HepG2 (cell line): Measurements from ENCODE around the gene MYH7. TPM values are rescaled to one million over a fixed set of nuclear protein-coding genes. Genes with fewer than 3 reads are reported as not detected.

Experiments
- ARNT2 ChIP-seq: sonication (generic); formaldehyde crosslinking; IDR thresholded peaks from 2 replicates; pipeline ENCODE4 v1.8.0; 2022; ENCODE audit warnings: mild to moderate bottlenecking, low read depth, missing genetic modification reagents, moderate library complexity
- CAMTA2 ChIP-seq: sonication (generic); formaldehyde crosslinking; IDR thresholded peaks from 2 replicates; pipeline ENCODE4 v1.4.0; 2020; ENCODE audit warnings: mild to moderate bottlenecking, missing genetic modification reagents, borderline replicate concordance
- FOXC1 ChIP-seq: sonication (generic); formaldehyde crosslinking; IDR thresholded peaks from 2 replicates; pipeline ENCODE4 v1.8.0; 2022; ENCODE audit warnings: mild to moderate bottlenecking, missing genetic modification reagents, borderline replicate concordance
- KDM5B ChIP-seq: sonication (generic); formaldehyde crosslinking; IDR thresholded peaks from 2 replicates; pipeline ENCODE4 v1.4.0; 2020; ENCODE audit warnings: missing genetic modification reagents, mild to moderate bottlenecking, borderline replicate concordance
- NCOA1 ChIP-seq: sonication (generic); formaldehyde crosslinking; IDR thresholded peaks from 2 replicates; pipeline ENCODE4 v1.9.0; 2021; ENCODE audit warnings: missing genetic modification reagents
- NR2F1 ChIP-seq, 2 experiments: fragments of 450-650 bp in 1 of 2; formaldehyde crosslinking in 1 of 2; IDR thresholded peaks; 2 replicates each; pipeline versions ENCODE4 v1.5.0 to v1.6.1; 2016 to 2020; ENCODE audit warnings: mild to moderate bottlenecking in 1 of 2, missing compliant biosample characterization in 1 of 2, missing genetic modification reagents in 1 of 2, moderate library complexity in 1 of 2
- PRPF4 ChIP-seq: fragments of 200-400 bp; formaldehyde crosslinking; IDR thresholded peaks from 2 replicates; pipeline ENCODE4 v1.6.1; 2016; ENCODE audit warnings: low read length, low read depth; ENCODE audit not compliant: poor library complexity, severe bottlenecking
- SAP130 ChIP-seq: IDR thresholded peaks from 2 replicates; pipeline ENCODE4 v1.6.1; 2016; ENCODE audit warnings: low read depth
- SIN3A ChIP-seq: IDR thresholded peaks from 2 replicates; pipeline ENCODE4 v1.6.1; 2011; ENCODE audit warnings: low read depth, mild to moderate bottlenecking, control low read depth, low read length, borderline replicate concordance
- SMAD1 ChIP-seq: sonication (generic); formaldehyde crosslinking; IDR thresholded peaks from 2 replicates; pipeline ENCODE4 v1.4.0; 2020; ENCODE audit warnings: missing genetic modification reagents, low read depth, mild to moderate bottlenecking, borderline replicate concordance
- TBP ChIP-seq: sonication (generic); formaldehyde crosslinking; IDR thresholded peaks from 2 replicates; pipeline ENCODE4 v1.5.0; 2020; ENCODE audit warnings: missing genetic modification reagents
- ZKSCAN5 ChIP-seq: sonication (generic); formaldehyde crosslinking; IDR thresholded peaks from 2 replicates; pipeline ENCODE4 v1.5.1; 2020; ENCODE audit warnings: mild to moderate bottlenecking, missing genetic modification reagents
- ZNF501 ChIP-seq: sonication (generic); formaldehyde crosslinking; IDR thresholded peaks from 2 replicates; pipeline ENCODE4 v1.5.1; 2020; ENCODE audit warnings: mild to moderate bottlenecking, moderate library complexity, missing genetic modification reagents
- ZNF724P ChIP-seq: sonication (generic); formaldehyde crosslinking; IDR thresholded peaks from 2 replicates; pipeline ENCODE4 v1.8.0; 2022; ENCODE audit warnings: missing genetic modification reagents, borderline replicate concordance
- ZNF768 ChIP-seq: sonication (generic); formaldehyde crosslinking; IDR thresholded peaks from 2 replicates; pipeline ENCODE4 v1.4.0; 2020; ENCODE audit warnings: missing genetic modification reagents
- ZNF776 ChIP-seq: sonication (generic); formaldehyde crosslinking; IDR thresholded peaks from 2 replicates; pipeline ENCODE4 v1.4.0; 2020; ENCODE audit warnings: mild to moderate bottlenecking, missing genetic modification reagents
- ZNF790 ChIP-seq: sonication (generic); formaldehyde crosslinking; IDR thresholded peaks from 2 replicates; pipeline ENCODE4 v1.8.0; 2022; ENCODE audit warnings: missing genetic modification reagents, mild to moderate bottlenecking, borderline replicate concordance
- polyA plus RNA-seq, 8 experiments: library from polyadenylated mRNA; depleted of rRNA in 3 of 8; stranded (reverse) in 7 of 8; unstranded in 1 of 8; fragments of >200 nt; fragmentation: Illumina TruSeq in 4 of 8; extraction: Trizol in 4 of 8; gene quantifications; 2 replicates each; pipeline versions ENCODE4 v1.2.1 to v1.2.3, GENCODE V29; 2011 to 2016; ENCODE audit warnings: low read depth in 4 of 8, missing spikeins in 1 of 8, mixed read lengths in 1 of 8; ENCODE audit not compliant: insufficient read depth in 1 of 8
- total RNA-seq, 5 experiments: library from RNA; depleted of rRNA; stranded (reverse); fragments of >200 nt; fragmentation: Illumina TruSeq; extraction: Trizol; gene quantifications; 2 replicates each; pipeline ENCODE4 v1.2.3, GENCODE V29; 2016; ENCODE audit warnings: low read depth in 1 of 5
- TF ChIP-seq, protein P1 (sequence below): sonication (generic); formaldehyde crosslinking; IDR thresholded peaks from 2 replicates; pipeline ENCODE4 v1.5.0; 2020; ENCODE audit warnings: missing genetic modification reagents
- TF ChIP-seq, protein P2 (sequence below): sonication (generic); formaldehyde crosslinking; IDR thresholded peaks from 2 replicates; pipeline ENCODE4 v1.4.0; 2020; ENCODE audit warnings: mild to moderate bottlenecking, missing genetic modification reagents, borderline replicate concordance
- TF ChIP-seq, protein P3 (sequence below): sonication (generic); formaldehyde crosslinking; IDR thresholded peaks from 2 replicates; pipeline ENCODE4 v1.5.1; 2020; ENCODE audit warnings: missing genetic modification reagents, mild to moderate bottlenecking, borderline replicate concordance

MYH7 gene
- total and polyA plus RNA-seq, 2 of the 13 experiments (the other 11 are each of a cell fraction or from before 2014, with no cell fraction given) = 0.04 TPM; not detected in 1

DNA sequence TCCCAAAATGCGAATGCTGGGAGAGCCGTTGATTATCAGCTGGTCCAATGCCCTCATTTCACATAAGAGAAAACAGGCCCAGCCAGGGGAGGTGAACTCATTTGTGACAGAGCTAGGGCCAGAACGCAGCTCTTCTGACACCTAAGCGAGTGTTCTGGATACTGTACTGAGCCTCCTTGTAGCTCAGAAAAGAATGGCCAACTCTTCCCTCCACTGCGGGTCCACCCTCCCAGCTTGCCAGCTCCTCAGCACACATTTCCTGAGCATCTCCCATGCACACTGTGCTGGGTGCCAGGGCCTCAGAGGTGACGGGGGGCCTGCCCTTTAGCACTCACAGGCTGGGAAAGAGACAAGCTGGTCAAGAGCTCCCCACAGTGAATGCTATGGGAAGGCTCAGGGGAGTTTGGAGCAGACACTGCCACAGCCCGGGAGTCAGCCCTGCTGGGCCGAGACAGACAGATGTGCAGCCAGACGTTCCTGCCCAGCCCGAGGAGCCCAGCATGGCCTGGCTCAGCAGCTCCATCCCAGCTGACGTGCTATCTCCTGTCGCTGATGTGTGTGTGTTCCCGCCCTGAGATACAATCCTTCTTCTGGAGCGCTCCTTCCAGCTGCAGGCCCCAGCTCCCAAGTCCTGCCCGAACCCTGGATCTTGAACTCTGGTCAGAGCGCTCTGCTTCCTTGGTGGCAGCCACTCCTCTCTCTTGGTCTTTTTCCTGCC lies 55.1 kb downstream of the MYH7 start (continued):
- no peak for TF ChIP-seq NR2F1 (CRISPR knock-in tag; IDR thresholded peaks at IDR 0.05)
- TF ChIP-seq ARNT2 (CRISPR knock-in tag) = peak; percentile 11; the same call in 1 of the 2 replicates
- peak; percentile 38; the same call in 1 of the 2 replicates for TF ChIP-seq ZNF768
- no peak for TF ChIP-seq ZNF790 (CRISPR knock-in tag)
- TF ChIP-seq PRPF4 = no peak
- TF ChIP-seq ZNF724P (CRISPR knock-in tag) = no peak
- TF ChIP-seq FOXC1 (CRISPR knock-in tag) = 0 out of 2 replicates have a peak, but pooled peaks have one; percentile 7
- peak; percentile 41; the same call in 1 of the 2 replicates for TF ChIP-seq KDM5B
- TF ChIP-seq, protein P1, sequence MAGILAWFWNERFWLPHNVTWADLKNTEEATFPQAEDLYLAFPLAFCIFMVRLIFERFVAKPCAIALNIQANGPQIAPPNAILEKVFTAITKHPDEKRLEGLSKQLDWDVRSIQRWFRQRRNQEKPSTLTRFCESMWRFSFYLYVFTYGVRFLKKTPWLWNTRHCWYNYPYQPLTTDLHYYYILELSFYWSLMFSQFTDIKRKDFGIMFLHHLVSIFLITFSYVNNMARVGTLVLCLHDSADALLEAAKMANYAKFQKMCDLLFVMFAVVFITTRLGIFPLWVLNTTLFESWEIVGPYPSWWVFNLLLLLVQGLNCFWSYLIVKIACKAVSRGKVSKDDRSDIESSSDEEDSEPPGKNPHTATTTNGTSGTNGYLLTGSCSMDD = 0 out of 2 replicates have a peak, but pooled peaks have one; percentile 29
- no peak for TF ChIP-seq TBP (CRISPR knock-in tag)
- TF ChIP-seq, protein P2, sequence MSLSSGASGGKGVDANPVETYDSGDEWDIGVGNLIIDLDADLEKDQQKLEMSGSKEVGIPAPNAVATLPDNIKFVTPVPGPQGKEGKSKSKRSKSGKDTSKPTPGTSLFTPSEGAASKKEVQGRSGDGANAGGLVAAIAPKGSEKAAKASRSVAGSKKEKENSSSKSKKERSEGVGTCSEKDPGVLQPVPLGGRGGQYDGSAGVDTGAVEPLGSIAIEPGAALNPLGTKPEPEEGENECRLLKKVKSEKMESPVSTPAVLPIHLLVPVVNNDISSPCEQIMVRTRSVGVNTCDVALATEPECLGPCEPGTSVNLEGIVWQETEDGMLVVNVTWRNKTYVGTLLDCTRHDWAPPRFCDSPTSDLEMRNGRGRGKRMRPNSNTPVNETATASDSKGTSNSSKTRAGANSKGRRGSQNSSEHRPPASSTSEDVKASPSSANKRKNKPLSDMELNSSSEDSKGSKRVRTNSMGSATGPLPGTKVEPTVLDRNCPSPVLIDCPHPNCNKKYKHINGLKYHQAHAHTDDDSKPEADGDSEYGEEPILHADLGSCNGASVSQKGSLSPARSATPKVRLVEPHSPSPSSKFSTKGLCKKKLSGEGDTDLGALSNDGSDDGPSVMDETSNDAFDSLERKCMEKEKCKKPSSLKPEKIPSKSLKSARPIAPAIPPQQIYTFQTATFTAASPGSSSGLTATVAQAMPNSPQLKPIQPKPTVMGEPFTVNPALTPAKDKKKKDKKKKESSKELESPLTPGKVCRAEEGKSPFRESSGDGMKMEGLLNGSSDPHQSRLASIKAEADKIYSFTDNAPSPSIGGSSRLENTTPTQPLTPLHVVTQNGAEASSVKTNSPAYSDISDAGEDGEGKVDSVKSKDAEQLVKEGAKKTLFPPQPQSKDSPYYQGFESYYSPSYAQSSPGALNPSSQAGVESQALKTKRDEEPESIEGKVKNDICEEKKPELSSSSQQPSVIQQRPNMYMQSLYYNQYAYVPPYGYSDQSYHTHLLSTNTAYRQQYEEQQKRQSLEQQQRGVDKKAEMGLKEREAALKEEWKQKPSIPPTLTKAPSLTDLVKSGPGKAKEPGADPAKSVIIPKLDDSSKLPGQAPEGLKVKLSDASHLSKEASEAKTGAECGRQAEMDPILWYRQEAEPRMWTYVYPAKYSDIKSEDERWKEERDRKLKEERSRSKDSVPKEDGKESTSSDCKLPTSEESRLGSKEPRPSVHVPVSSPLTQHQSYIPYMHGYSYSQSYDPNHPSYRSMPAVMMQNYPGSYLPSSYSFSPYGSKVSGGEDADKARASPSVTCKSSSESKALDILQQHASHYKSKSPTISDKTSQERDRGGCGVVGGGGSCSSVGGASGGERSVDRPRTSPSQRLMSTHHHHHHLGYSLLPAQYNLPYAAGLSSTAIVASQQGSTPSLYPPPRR (CRISPR knock-in tag) = peak; percentile 3; the same call in 1 of the 2 replicates
- no peak for TF ChIP-seq NCOA1 (CRISPR knock-in tag)
- TF ChIP-seq ZKSCAN5 = no peak
- TF ChIP-seq ZNF501 (CRISPR knock-in tag) = 0 out of 2 replicates have a peak, but pooled peaks have one; percentile 8
- TF ChIP-seq ZNF776 (CRISPR knock-in tag) = 0 out of 2 replicates have a peak, but pooled peaks have one; percentile 42
- no peak for TF ChIP-seq SMAD1
- TF ChIP-seq, protein P3, sequence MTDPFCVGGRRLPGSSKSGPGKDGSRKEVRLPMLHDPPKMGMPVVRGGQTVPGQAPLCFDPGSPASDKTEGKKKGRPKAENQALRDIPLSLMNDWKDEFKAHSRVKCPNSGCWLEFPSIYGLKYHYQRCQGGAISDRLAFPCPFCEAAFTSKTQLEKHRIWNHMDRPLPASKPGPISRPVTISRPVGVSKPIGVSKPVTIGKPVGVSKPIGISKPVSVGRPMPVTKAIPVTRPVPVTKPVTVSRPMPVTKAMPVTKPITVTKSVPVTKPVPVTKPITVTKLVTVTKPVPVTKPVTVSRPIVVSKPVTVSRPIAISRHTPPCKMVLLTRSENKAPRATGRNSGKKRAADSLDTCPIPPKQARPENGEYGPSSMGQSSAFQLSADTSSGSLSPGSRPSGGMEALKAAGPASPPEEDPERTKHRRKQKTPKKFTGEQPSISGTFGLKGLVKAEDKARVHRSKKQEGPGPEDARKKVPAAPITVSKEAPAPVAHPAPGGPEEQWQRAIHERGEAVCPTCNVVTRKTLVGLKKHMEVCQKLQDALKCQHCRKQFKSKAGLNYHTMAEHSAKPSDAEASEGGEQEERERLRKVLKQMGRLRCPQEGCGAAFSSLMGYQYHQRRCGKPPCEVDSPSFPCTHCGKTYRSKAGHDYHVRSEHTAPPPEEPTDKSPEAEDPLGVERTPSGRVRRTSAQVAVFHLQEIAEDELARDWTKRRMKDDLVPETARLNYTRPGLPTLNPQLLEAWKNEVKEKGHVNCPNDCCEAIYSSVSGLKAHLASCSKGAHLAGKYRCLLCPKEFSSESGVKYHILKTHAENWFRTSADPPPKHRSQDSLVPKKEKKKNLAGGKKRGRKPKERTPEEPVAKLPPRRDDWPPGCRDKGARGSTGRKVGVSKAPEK (CRISPR knock-in tag) = no peak
- no peak for TF ChIP-seq SIN3A
- peak; percentile 59; the same call in 1 of the 2 replicates for TF ChIP-seq CAMTA2
- no peak for TF ChIP-seq SAP130 (CRISPR knock-in tag)
